Measurements from ENCODE around the gene ECM2.

- TF ChIP-seq POLR2AphosphoS5 (IDR thresholded peaks at IDR 0.05; ENCODE audit: low read depth, low read length) (no peak), TAF1 (IDR thresholded peaks at IDR 0.05; ENCODE audit: borderline replicate concordance, insufficient read depth, low read length) (no peak)
Observed at GRCh38 chr9:92486371-92486770, 49.4 kb downstream of the ECM2 start.

Measured in PFSK-1 (cell line).